NT2/D1 (cell line): Measurements from ENCODE around the gene ZSWIM6.

ENCODE experiments used
- SUZ12 ChIP-seq: IDR thresholded peaks from 2 replicates; pipeline ENCODE4 v1.6.1; 2011; ENCODE audit not compliant: insufficient read length, insufficient read depth; ENCODE audit errors: extremely low read depth
- YY1 ChIP-seq: IDR thresholded peaks from 2 replicates; pipeline ENCODE4 v1.6.1; 2011; ENCODE audit not compliant: insufficient read length, insufficient read depth
- ZNF274 ChIP-seq: IDR thresholded peaks from 2 replicates; pipeline ENCODE4 v1.6.1; 2011; ENCODE audit warnings: mild to moderate bottlenecking, low read depth, low read length

DNA sequence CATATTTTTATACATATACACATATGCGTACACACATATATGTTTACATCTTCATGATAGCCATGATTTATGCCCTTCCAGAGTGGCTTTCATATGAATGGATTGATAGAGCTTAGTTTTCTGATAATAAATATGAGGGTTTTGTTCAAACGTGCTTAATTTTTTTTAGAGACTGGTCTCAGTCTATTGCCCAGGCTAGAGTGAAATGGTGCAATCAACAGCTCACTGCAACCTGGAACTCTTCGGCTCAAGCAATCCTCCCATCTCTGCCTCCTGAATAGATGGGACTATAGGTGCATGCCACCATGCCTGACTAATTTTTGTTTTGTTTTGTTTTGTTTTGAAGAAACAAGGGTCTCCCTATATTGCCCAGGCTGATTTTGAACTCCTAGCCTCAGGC, 48.6 kb upstream of the ZSWIM6 start:
- TF ChIP-seq ZNF274 (no peak), YY1 (no peak), SUZ12 (no peak)
